TTC549 (cell line): ENCODE data around the gene NUP62.
A peak's percentile ranks its signal among the peaks of the same experiment; 100 is the strongest.

Experiments used
- FAIRE-seq: peaks from 2 replicates; lab custom pipeline; 2012; peaks lifted over from hg19 to GRCh38; lab: Jason Lieb, UNC

Gene NUP62

GRCh38 chr19:49880162-49880869 lies 49.0 kb downstream of the NUP62 start:
- FAIRE-seq, result no peak

GRCh38 chr19:49879243-49879963 lies 49.9 kb downstream of the NUP62 start:
- FAIRE-seq, result no peak

GRCh38 chr19:49878744-49879070 lies 50.6 kb downstream of the NUP62 start:
- no peak for FAIRE-seq

- FAIRE-seq, result no peak
Measured at GRCh38 chr19:49877879-49878743, 51.2 kb downstream of the NUP62 start.

- peak; percentile 96 for FAIRE-seq
Measured at GRCh38 chr19:49877020-49877878, 52.1 kb downstream of the NUP62 start, which contains the start of the genes AKT1S1 and TBC1D17. AKT1S1 (minus strand) TSS chr19:49877355; CDS start chr19:49873295, 4,060 bp downstream. TBC1D17 (plus strand) TSS chr19:49877702; CDS start chr19:49877724, 22 bp downstream.

- FAIRE-seq, result peak; percentile 93
Measured at GRCh38 chr19:49876422-49877019, 52.8 kb downstream of the NUP62 start.

- no peak for FAIRE-seq
Measured at GRCh38 chr19:49875857-49876421, 53.4 kb downstream of the NUP62 start.

GRCh38 chr19:49875177-49875576 lies 54.1 kb downstream of the NUP62 start:
- no peak for FAIRE-seq

- no peak for FAIRE-seq
Measured at GRCh38 chr19:49874503-49875157, 54.7 kb downstream of the NUP62 start.

- no peak for FAIRE-seq
Measured at GRCh38 chr19:49873834-49874233, 55.5 kb downstream of the NUP62 start.

GRCh38 chr19:49873129-49873521 lies 56.2 kb downstream of the NUP62 start:
- FAIRE-seq, result no peak

- no peak for FAIRE-seq
Measured at GRCh38 chr19:49872245-49873128, 56.8 kb downstream of the NUP62 start.

- FAIRE-seq, result no peak
Measured at GRCh38 chr19:49871349-49871985, 57.8 kb downstream of the NUP62 start.

GRCh38 chr19:49870309-49870901 lies 58.9 kb downstream of the NUP62 start:
- no peak for FAIRE-seq

- peak; percentile 99 for FAIRE-seq
Measured at GRCh38 chr19:49869484-49870308, 59.6 kb downstream of the NUP62 start.

GRCh38 chr19:49869009-49869483 lies 60.3 kb downstream of the NUP62 start:
- no peak for FAIRE-seq
